Stimulated activated CD4-positive, alpha-beta T cell treated with anti-CD3 and anti-CD28 coated beads, TNF-alpha, amount 100 ng/mL, for 4 hours (primary cell): Measurements from ENCODE around the gene NCAM2.
"Not testable (repeated sequence)": the region's sequence is repeated elsewhere in the genome, so short reads cannot be mapped to it uniquely, and the experiment has no call there.

Source experiments
- DNase-seq, 3 experiments: peaks; one replicate each; pipeline ENCODE4 v3.0.0-alpha.2; 2020; ENCODE audit warnings: low read depth in 3 of 3

Gene NCAM2

GRCh38 chr21:21103692-21104091, 105.5 kb downstream of the NCAM2 start:
- no peak for DNase-seq

- no peak for DNase-seq
These were observed 111.5 kb downstream of the NCAM2 start for GRCh38 chr21:21109736-21110135.

GRCh38 chr21:21111309-21111920, 113.2 kb downstream of the NCAM2 start:
- DNase-seq = no peak

DNA sequence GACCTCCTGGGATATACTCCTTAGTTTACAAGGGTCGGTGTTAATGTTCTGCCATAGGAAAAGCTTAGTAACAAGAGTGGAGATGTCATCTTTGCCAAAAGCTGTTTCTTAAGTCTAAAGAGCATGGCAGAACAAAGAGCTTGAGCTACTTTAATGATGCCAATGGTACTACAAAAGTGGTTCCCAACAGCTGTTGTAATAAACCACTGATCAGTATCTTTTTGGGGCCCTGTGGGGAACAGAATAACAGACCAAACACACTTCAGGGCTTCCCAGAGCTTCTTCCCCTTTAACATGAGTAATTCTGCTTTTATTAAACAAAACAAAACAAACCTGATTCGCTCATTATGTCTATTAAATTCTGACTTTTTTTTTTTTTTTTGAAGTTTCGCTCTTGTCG, 116.3 kb downstream of the NCAM2 start:
- no peak for DNase-seq

DNA sequence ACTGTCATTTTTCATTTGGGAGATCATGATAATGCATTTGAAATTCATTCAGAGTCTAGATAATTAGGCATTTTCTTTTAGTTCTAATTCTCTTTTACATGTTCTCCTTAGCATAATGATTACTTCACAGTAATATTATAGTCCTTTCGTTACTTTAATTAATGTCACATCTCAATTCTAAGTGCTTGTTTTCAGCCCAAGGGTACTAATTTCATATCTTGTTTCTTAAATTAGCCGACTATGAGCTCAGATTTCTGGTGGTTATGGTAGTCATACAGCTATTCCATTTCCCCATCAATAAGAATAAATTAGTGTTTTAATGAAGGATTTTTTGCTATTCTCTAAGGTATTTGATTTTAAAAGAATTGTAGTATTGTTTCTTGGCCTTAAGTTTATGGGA, 120.9 kb downstream of the NCAM2 start:
- DNase-seq = no peak

- DNase-seq = no peak
These were observed 124.5 kb downstream of the NCAM2 start for GRCh38 chr21:21122680-21123079.

- DNase-seq = no peak
These were observed 134.2 kb downstream of the NCAM2 start for GRCh38 chr21:21132390-21132789.

- DNase-seq = no peak
These were observed 139.8 kb downstream of the NCAM2 start for GRCh38 chr21:21137986-21138385.

GRCh38 chr21:21146587-21147373, 148.6 kb downstream of the NCAM2 start:
- no peak for DNase-seq

GRCh38 chr21:21147374-21147745, 149.2 kb downstream of the NCAM2 start:
- DNase-seq = no peak

GRCh38 chr21:21148009-21148408, 149.8 kb downstream of the NCAM2 start:
- no peak for DNase-seq

DNA sequence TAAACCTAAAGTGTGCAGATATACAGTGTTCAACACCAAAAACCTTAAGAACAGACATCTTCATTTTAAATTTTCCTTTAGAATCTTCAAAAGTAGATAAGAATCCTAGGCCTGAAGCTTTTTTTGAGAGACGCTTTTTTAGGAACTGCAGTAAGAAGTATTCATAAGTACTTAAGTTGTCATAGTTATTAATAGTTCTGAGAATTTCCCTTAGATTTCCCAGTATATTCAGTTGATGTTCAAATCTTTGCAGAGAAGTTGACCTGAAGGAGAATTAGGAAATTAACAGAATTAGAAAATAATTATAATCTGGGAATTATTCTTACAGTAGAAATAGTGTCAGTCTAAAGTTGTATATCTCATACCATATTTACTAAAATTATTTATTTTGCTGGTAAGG, 150.3 kb downstream of the NCAM2 start:
- DNase-seq = no peak

DNA sequence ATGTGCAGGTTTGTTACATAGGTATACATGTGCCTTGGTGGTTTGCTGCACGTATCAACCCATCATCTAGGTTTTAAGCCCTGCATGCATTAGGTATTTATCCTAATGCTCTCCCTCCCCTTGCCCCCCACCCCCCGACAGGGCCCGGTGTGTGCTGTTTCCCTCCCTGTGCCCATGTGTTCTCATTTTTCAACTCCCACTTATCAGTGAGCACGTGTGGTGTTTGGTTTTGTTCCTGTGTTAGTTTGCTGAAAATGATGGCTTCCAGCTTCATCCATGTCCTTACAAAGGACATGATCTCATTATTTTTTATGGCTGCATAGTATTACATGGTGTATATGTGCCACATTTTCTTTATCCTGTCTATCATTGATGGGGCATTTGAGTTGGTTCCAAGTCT, 151.2 kb downstream of the NCAM2 start:
- not testable (repeated sequence) for DNase-seq

- no peak for DNase-seq
These were observed 153.0 kb downstream of the NCAM2 start for GRCh38 chr21:21151231-21151630.

DNA sequence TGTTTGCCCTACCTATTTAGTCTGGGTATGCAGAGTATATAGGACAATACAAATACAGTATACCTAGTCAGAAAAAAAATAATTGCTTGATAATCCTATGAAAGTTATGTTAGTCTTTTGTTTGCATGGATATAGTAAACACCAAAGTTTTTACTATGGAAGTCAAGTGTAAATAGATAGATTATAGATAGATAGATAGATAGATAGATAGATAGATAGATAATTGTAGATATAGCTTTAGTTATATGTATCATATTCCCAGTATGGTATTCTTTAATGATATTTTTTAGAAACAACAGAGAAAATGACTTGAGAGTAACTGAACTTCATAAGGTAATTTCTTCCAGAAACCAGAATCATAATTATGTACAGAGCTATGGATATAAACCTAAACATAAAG, 158.2 kb downstream of the NCAM2 start:
- DNase-seq = no peak

GRCh38 chr21:21156957-21157356, 158.7 kb downstream of the NCAM2 start:
- no peak for DNase-seq

DNA sequence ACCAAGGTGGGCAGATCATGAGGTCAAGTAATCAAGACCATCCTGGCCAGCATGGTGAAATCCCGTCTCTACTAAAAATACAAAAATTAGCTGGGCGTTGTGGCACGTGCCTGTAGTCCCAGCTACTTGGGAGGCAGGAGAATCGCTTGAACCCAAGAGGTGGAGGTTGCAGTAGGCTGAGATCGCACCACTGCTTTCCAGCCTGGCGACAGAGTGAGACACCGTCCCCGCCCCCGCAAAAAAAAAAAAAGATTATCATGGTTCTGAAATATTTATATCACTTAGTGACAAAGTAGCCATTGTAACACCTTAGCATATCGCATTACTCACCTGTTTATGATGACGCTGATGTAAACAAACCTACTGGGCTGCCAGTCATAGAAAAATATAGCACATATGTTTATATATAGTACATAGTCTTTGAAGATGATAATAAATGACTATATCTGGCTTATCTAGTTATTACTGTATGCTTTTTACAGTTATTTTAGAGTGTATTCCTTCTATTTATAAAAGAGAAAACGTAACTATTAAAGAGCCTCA, 160.2 kb downstream of the NCAM2 start:
- no peak for DNase-seq

DNA sequence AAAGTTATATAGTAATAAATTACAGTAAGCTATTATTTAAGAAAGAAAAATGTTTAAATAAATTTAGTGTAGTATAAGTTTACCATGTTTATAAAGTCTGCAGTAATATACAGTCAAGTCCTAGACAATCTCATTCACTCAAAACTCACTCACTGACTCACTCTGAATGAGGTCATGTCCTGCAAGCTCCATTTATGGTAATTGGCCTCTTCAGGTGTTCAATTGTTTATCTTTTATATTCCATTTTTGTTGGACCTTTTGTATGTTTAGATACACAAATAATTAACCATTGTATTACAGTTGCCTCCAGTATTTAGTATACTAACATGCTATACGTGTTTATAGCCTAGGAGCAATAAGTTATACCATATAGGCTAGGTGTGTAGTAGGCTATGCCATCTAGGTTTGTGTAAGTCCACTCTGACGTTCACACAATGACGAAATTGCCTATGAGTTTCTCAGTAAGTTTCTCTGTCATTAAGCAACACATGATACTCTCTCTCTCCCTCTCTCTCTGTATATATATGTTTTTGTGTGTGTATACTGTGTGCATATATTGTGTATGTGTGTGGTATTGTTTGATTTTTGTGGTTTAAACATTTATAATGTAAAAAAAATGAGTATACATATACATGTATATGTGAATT, 161.2 kb downstream of the NCAM2 start:
- DNase-seq = no peak

DNA sequence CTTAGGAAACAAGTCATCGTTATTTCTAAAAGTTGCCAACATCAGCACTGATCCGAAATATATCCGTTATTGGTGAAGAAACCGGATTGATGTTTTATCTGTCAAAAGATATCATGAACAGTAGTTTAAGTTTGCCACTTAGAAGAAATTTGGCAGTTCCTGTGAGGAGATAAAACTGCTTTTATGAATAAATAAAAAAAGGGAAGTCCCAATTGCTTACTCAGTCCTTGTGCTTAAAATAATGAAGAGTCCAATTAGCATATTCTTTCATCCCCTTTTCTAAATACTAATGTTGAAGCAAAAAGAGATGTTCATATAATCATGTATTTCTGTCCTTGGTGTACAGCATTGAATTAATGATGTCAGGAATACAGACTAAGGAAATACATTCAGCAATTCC, 164.6 kb downstream of the NCAM2 start:
- no peak for DNase-seq

DNA sequence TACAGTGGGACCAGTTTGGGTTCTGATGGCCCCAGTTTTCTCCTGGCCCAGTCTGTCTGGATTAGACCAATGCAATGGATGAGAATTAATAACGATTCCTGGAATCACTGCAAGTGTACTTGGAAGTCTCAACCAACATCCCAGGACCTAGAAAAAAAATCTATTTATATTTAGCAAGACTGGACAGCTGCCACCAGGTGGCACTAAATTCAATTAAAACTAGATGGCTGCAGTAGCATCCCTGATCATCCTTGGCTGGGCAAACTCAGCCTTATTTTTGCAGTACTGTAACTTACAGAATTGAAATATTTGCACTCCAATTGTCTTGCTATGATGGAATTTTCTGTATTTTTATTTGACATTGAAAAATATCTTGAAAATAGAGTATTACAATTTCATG, 165.7 kb downstream of the NCAM2 start:
- DNase-seq = no peak

DNA sequence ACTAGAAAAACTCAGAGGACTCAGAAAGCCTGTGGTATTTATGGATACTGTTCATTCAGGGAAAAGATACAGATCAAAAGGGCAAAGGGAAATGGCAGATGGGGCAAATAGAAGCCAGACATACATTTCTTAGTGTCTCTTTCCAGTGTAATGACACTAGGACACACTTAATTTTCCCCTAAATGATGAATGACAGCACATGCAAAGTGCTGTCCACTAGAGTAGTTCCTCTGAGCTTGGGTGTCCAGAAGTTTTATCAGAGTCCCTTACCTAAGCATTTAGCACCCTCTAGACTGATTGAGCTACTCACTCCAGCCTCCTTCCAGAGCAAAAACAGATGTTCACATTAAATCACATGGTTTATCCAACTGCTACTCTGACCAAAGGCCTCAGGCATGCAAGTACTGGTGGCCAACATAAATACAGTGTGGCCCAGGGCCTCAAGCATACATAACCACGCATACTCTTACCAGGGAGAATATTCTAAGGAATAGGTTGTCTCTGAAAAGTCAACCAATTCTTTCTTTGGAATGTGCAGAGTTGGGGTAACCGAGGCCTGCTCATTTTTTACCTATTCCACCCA, 166.9 kb downstream of the NCAM2 start:
- no peak for DNase-seq

DNA sequence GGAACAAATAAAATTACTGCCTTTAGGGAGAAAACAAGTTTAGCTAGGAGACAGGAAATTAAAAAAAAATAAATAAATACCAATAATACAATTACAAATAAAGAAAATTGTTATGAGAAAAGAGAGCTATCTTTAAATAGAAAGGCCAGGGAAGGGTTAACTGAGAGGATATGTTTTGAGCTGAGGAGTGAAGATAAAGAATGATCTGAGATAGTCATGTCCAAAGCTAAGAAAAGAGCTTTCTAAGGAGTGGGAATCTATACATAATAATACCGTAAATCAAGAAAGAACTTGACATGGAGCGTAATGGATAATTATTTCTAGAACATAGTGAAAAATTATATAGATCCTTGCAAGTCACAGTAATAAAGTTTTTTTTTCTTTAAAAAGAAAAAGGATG, 176.5 kb downstream of the NCAM2 start:
- DNase-seq = no peak
